A549 (cell line): Measurements from ENCODE around the gene GPR158. TPM values are rescaled to one million over a fixed set of nuclear protein-coding genes. Genes with fewer than 3 reads are reported as not detected.

Experiments used
- ATAC-seq, 2 experiments: fragments of 200-7000 bp in 1 of 2; fragments of >200 bp in 1 of 2; cut with Nextera tagmentation in 1 of 2; cut with Tn5 transposase in 1 of 2; 3 replicates each; pipeline versions ENCODE4 v1.8.0 to v1.9.1; 2018 to 2020; ENCODE audit warnings: mild to moderate bottlenecking in 1 of 2, moderate library complexity in 1 of 2
- CTCF ChIA-PET: fragments of 300-600 bp; sonication (Branson Sonifier 250); formaldehyde crosslinking; extraction: SDS; loops from one replicate; lab custom pipeline; 2021; ENCODE audit warnings: antibody characterized with exemption, inconsistent platforms; lab: Yijun Ruan, JAX
- POLR2A ChIA-PET: fragments of 350-600 bp; formaldehyde crosslinking; extraction: SDS; loops from one replicate; lab custom pipeline; 2021; ENCODE audit warnings: antibody characterized with exemption, inconsistent platforms; lab: Yijun Ruan, JAX
- DNase-seq, 2 experiments: peaks; one replicate each; pipeline versions ENCODE4 v3.0.0 to v3.0.0-alpha.2; 2011 to 2016; ENCODE audit warnings: low read depth in 1 of 2, low spot score in 1 of 2
- FAIRE-seq: peaks from 2 replicates; lab custom pipeline; 2011; peaks lifted over from hg19 to GRCh38; lab: Jason Lieb, UNC
- H3K27ac ChIP-seq, 2 experiments: fragments of >200 bp; sonication (Bioruptor Twin); formaldehyde crosslinking; 3 replicates each; pipeline ENCODE4 v1.5.1; 2016 to 2017
- H3K4me1 ChIP-seq: fragments of >200 bp; sonication (Bioruptor Twin); formaldehyde crosslinking; 3 replicates; pipeline ENCODE4 v1.6.1; 2016
- H3K4me2 ChIP-seq: fragments of >200 bp; sonication (Bioruptor Twin); formaldehyde crosslinking; 3 replicates; pipeline ENCODE4 v1.6.1; 2016
- H3K4me3 ChIP-seq: fragments of >200 bp; sonication (Bioruptor Twin); formaldehyde crosslinking; 3 replicates; pipeline ENCODE4 v1.5.1; 2016
- H3K9me3 ChIP-seq: fragments of >200 bp; sonication (Bioruptor Twin); formaldehyde crosslinking; 3 replicates; pipeline ENCODE4 v1.6.1; 2016
- CBX2 ChIP-seq: fragments of 200-600 bp; sonication (generic); IDR thresholded peaks from 2 replicates; pipeline ENCODE4 v1.6.1; 2016; ENCODE audit warnings: low read depth, mild to moderate bottlenecking, borderline replicate concordance
- EHMT2 ChIP-seq: fragments of 200-600 bp; sonication (generic); IDR thresholded peaks from 2 replicates; pipeline ENCODE4 v1.6.1; 2016; ENCODE audit warnings: antibody characterized with exemption, low read depth, mild to moderate bottlenecking, moderate library complexity
- ESRRA ChIP-seq: fragments of 150-350 bp; IDR thresholded peaks from 2 replicates; pipeline ENCODE4 v1.6.1; 2014; ENCODE audit warnings: mild to moderate bottlenecking, low read length, borderline replicate concordance
- HOXB13 ChIP-seq: fragments of 250-450 bp; sonication (Bioruptor Pico); IDR thresholded peaks from 2 replicates; pipeline ENCODE4 v1.5.0; 2020; ENCODE audit warnings: low read depth, mild to moderate bottlenecking, moderate library complexity
- JUNB ChIP-seq: fragments of >200 bp; sonication (Bioruptor Twin); formaldehyde crosslinking; IDR thresholded peaks from 2 replicates; pipeline ENCODE4 v1.6.1; 2016
- MYC ChIP-seq: IDR thresholded peaks from 2 replicates; pipeline ENCODE4 v1.6.1; 2012; ENCODE audit warnings: mild to moderate bottlenecking, inconsistent platforms, low read length, improper control_type of control experiment, borderline replicate concordance
- NPAS2 ChIP-seq: fragments of 250-450 bp; sonication (Bioruptor Pico); IDR thresholded peaks from 2 replicates; pipeline ENCODE4 v1.8.0; 2022; ENCODE audit warnings: mild to moderate bottlenecking, moderate library complexity, borderline replicate concordance
- PHF8 ChIP-seq: fragments of 200-600 bp; sonication (generic); IDR thresholded peaks from 2 replicates; pipeline ENCODE4 v1.6.1; 2016; ENCODE audit warnings: low read depth, mild to moderate bottlenecking, antibody characterized with exemption, moderate library complexity, borderline replicate concordance
- POLR2A ChIP-seq: IDR thresholded peaks from 2 replicates; pipeline ENCODE4 v1.6.1; 2012; ENCODE audit warnings: mild to moderate bottlenecking, low read length
- POLR2AphosphoS2 ChIP-seq: conservative IDR thresholded peaks from 2 replicates; pipeline ENCODE4 v1.6.1; 2012; ENCODE audit warnings: low read length, improper control_type of control experiment, inconsistent platforms
- RFX5 ChIP-seq: fragments of 450-650 bp; IDR thresholded peaks from 2 replicates; pipeline ENCODE4 v1.7.1; 2014; ENCODE audit warnings: antibody characterized with exemption, mild to moderate bottlenecking, moderate library complexity
- TFCP2L1 ChIP-seq: fragments of 250-450 bp; sonication (Bioruptor Pico); IDR thresholded peaks from 2 replicates; pipeline ENCODE4 v1.5.0; 2021; ENCODE audit warnings: mild to moderate bottlenecking
- ZFP36 ChIP-seq: fragments of 450-650 bp; IDR thresholded peaks from 2 replicates; pipeline ENCODE4 v1.6.1; 2014; ENCODE audit warnings: borderline replicate concordance; ENCODE audit not compliant: partially characterized antibody
- ZSCAN20 ChIP-seq: fragments of 250-450 bp; sonication (Bioruptor Pico); IDR thresholded peaks from 2 replicates; pipeline ENCODE4 v1.8.0; 2022; ENCODE audit warnings: mild to moderate bottlenecking, moderate library complexity
- WGBS: methylation state at CpG from one replicate; pipeline ENCODE4 v1.1.6; 2017; ENCODE audit errors: missing lambda C conversion rate; 5-methylcytosine and 5-hydroxymethylcytosine counted together
- polyA minus RNA-seq: library from RNA; depleted of rRNA, polyadenylated mRNA; stranded (reverse); fragments of >200 nt; gene quantifications from 2 replicates; pipeline ENCODE4 v1.2.3, GENCODE V29; 2011; rRNA and poly(A)+ RNA removed
- polyA plus RNA-seq, 4 experiments: library from polyadenylated mRNA; depleted of rRNA in 3 of 4; stranded (reverse); fragments of >200 nt; fragmentation: RNase III in 1 of 4; extraction: RNeasy Plus Mini Kit Qiagen cat#74134 plus additional on column Dnase treatment in 1 of 4; gene quantifications; 2 replicates in 3 of 4; 3 replicates in 1 of 4; pipeline ENCODE4 v1.2.3, GENCODE V29; 2011 to 2017
- TF ChIP-seq, protein P1 (sequence below): IDR thresholded peaks from 2 replicates; pipeline ENCODE4 v1.6.1; 2012; ENCODE audit warnings: low read depth, borderline replicate concordance
- TF ChIP-seq, protein P2 (sequence below): fragments of 250-450 bp; sonication (Bioruptor Pico); IDR thresholded peaks from 2 replicates; pipeline ENCODE4 v1.5.0; 2021; ENCODE audit warnings: mild to moderate bottlenecking, moderate library complexity, borderline replicate concordance
- TF ChIP-seq, protein P3 (sequence below): fragments of >200 bp; sonication (Bioruptor Twin); formaldehyde crosslinking; IDR thresholded peaks from 3 replicates; pipeline ENCODE4 v1.5.1; 2016
- TF ChIP-seq, protein P4 (sequence below): IDR thresholded peaks from 2 replicates; pipeline ENCODE4 v1.6.1; 2012
- TF ChIP-seq, protein P5 (sequence below): fragments of >200 bp; sonication (Bioruptor Twin); formaldehyde crosslinking; IDR thresholded peaks from 3 replicates; pipeline ENCODE4 v1.6.1; 2016
- TF ChIP-seq, protein P6 (sequence below): IDR thresholded peaks from 2 replicates; pipeline ENCODE4 v1.6.1; 2012
- TF ChIP-seq, protein P7 (sequence below): fragments of 200-600 bp; sonication (generic); IDR thresholded peaks from 2 replicates; pipeline ENCODE4 v1.6.1; 2016; ENCODE audit warnings: antibody characterized with exemption, mild to moderate bottlenecking, moderate library complexity

Gene GPR158, protein sequence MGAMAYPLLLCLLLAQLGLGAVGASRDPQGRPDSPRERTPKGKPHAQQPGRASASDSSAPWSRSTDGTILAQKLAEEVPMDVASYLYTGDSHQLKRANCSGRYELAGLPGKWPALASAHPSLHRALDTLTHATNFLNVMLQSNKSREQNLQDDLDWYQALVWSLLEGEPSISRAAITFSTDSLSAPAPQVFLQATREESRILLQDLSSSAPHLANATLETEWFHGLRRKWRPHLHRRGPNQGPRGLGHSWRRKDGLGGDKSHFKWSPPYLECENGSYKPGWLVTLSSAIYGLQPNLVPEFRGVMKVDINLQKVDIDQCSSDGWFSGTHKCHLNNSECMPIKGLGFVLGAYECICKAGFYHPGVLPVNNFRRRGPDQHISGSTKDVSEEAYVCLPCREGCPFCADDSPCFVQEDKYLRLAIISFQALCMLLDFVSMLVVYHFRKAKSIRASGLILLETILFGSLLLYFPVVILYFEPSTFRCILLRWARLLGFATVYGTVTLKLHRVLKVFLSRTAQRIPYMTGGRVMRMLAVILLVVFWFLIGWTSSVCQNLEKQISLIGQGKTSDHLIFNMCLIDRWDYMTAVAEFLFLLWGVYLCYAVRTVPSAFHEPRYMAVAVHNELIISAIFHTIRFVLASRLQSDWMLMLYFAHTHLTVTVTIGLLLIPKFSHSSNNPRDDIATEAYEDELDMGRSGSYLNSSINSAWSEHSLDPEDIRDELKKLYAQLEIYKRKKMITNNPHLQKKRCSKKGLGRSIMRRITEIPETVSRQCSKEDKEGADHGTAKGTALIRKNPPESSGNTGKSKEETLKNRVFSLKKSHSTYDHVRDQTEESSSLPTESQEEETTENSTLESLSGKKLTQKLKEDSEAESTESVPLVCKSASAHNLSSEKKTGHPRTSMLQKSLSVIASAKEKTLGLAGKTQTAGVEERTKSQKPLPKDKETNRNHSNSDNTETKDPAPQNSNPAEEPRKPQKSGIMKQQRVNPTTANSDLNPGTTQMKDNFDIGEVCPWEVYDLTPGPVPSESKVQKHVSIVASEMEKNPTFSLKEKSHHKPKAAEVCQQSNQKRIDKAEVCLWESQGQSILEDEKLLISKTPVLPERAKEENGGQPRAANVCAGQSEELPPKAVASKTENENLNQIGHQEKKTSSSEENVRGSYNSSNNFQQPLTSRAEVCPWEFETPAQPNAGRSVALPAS (N-terminal part only)
- polyA plus RNA-seq (2011; rRNA removed) (0.01 and 0.05 TPM in 2 replicates), polyA plus RNA-seq (2017; fragmentation: RNase III; extraction: RNeasy Plus Mini Kit Qiagen cat#74134 plus additional on column Dnase treatment) (0.03 TPM in 1 of 3 replicates, not detected in the others), polyA minus RNA-seq (not detected in 2 replicates)
- polyA plus RNA-seq (2012; cell fraction: cytosol; rRNA removed), result not detected in 2 replicates
- not detected in 2 replicates for polyA plus RNA-seq (2012; cell fraction: nucleus; rRNA removed)

DNA sequence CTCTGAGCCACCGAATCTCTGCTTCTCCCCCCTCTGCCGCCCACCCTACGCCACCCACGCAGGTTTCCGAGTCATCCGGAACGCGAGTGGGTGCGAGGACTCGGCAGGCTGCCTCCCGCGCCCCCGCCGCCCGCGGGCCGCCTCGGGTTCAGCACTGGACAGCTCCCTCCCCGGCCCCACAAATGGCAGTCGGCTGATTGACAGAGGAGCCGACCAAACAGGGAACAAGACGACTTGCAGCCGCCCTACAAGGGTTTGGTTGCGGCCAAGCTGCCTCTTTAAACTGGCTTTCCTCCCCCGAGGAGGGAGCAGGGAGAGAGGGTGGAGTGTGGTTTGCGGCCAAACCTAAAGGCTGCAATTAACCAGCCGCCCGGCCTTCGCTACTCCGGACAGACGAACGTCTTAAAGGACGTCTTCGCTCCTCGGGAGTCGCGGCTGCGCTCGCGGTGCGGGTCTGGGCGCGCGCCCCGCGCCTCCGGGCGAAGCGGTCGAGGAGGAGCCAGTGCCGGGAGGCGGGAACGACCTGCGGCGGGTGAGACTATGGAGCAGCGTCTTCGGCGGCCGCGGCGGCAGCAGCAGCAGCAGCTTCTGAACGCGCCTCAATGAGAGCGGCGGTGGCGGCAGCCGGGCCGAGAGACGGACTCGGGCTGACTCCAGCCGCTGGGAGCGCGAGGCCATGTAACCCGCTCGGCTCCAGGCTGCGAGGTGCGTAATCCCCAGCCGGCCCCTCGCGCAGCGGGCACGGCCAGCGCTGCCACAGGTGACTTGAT is at the start of gene GPR158:
Gene GPR158 (plus strand): TSS at position 541 of the 770 bp plus-strand sequence. CDS start 420 bp downstream, outside the sequence.
- peak; percentile 93 to 97 for ATAC-seq
- TF ChIP-seq RFX5, result no peak
- TF ChIP-seq POLR2AphosphoS2, result no peak
- TF ChIP-seq, protein P1, sequence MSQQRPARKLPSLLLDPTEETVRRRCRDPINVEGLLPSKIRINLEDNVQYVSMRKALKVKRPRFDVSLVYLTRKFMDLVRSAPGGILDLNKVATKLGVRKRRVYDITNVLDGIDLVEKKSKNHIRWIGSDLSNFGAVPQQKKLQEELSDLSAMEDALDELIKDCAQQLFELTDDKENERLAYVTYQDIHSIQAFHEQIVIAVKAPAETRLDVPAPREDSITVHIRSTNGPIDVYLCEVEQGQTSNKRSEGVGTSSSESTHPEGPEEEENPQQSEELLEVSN, result peak; percentile 52; the same call in 1 of the 2 replicates
- peak; percentile 95 for TF ChIP-seq EHMT2
- no peak for TF ChIP-seq TFCP2L1 (CRISPR knock-in tag)
- no peak for TF ChIP-seq ESRRA
- TF ChIP-seq, protein P2, sequence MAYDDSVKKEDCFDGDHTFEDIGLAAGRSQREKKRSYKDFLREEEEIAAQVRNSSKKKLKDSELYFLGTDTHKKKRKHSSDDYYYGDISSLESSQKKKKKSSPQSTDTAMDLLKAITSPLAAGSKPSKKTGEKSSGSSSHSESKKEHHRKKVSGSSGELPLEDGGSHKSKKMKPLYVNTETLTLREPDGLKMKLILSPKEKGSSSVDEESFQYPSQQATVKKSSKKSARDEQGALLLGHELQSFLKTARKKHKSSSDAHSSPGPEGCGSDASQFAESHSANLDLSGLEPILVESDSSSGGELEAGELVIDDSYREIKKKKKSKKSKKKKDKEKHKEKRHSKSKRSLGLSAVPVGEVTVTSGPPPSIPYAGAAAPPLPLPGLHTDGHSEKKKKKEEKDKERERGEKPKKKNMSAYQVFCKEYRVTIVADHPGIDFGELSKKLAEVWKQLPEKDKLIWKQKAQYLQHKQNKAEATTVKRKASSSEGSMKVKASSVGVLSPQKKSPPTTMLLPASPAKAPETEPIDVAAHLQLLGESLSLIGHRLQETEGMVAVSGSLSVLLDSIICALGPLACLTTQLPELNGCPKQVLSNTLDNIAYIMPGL (CRISPR knock-in tag), result no peak
- TF ChIP-seq, protein P3, sequence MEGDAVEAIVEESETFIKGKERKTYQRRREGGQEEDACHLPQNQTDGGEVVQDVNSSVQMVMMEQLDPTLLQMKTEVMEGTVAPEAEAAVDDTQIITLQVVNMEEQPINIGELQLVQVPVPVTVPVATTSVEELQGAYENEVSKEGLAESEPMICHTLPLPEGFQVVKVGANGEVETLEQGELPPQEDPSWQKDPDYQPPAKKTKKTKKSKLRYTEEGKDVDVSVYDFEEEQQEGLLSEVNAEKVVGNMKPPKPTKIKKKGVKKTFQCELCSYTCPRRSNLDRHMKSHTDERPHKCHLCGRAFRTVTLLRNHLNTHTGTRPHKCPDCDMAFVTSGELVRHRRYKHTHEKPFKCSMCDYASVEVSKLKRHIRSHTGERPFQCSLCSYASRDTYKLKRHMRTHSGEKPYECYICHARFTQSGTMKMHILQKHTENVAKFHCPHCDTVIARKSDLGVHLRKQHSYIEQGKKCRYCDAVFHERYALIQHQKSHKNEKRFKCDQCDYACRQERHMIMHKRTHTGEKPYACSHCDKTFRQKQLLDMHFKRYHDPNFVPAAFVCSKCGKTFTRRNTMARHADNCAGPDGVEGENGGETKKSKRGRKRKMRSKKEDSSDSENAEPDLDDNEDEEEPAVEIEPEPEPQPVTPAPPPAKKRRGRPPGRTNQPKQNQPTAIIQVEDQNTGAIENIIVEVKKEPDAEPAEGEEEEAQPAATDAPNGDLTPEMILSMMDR, result no peak
- TF ChIP-seq, protein P4, sequence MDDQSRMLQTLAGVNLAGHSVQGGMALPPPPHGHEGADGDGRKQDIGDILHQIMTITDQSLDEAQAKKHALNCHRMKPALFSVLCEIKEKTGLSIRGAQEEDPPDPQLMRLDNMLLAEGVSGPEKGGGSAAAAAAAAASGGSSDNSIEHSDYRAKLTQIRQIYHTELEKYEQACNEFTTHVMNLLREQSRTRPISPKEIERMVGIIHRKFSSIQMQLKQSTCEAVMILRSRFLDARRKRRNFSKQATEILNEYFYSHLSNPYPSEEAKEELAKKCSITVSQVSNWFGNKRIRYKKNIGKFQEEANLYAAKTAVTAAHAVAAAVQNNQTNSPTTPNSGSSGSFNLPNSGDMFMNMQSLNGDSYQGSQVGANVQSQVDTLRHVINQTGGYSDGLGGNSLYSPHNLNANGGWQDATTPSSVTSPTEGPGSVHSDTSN, result peak; percentile 98
- TF ChIP-seq, protein P5, sequence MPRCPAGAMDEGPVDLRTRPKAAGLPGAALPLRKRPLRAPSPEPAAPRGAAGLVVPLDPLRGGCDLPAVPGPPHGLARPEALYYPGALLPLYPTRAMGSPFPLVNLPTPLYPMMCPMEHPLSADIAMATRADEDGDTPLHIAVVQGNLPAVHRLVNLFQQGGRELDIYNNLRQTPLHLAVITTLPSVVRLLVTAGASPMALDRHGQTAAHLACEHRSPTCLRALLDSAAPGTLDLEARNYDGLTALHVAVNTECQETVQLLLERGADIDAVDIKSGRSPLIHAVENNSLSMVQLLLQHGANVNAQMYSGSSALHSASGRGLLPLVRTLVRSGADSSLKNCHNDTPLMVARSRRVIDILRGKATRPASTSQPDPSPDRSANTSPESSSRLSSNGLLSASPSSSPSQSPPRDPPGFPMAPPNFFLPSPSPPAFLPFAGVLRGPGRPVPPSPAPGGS, result no peak
- TF ChIP-seq NPAS2 (CRISPR knock-in tag), result no peak
- TF ChIP-seq JUNB, result no peak
- TF ChIP-seq CBX2, result no peak
- TF ChIP-seq POLR2A, result no peak
- peak; percentile 43; the same call in 1 of the 2 replicates for TF ChIP-seq ZSCAN20 (CRISPR knock-in tag)
- TF ChIP-seq, protein P6, sequence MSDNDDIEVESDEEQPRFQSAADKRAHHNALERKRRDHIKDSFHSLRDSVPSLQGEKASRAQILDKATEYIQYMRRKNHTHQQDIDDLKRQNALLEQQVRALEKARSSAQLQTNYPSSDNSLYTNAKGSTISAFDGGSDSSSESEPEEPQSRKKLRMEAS, result peak; percentile 31; the same call in 1 of the 2 replicates
- TF ChIP-seq ZFP36, result no peak
- peak; percentile 47; the same call in 1 of the 2 replicates for TF ChIP-seq HOXB13 (CRISPR knock-in tag)
- TF ChIP-seq, protein P7, sequence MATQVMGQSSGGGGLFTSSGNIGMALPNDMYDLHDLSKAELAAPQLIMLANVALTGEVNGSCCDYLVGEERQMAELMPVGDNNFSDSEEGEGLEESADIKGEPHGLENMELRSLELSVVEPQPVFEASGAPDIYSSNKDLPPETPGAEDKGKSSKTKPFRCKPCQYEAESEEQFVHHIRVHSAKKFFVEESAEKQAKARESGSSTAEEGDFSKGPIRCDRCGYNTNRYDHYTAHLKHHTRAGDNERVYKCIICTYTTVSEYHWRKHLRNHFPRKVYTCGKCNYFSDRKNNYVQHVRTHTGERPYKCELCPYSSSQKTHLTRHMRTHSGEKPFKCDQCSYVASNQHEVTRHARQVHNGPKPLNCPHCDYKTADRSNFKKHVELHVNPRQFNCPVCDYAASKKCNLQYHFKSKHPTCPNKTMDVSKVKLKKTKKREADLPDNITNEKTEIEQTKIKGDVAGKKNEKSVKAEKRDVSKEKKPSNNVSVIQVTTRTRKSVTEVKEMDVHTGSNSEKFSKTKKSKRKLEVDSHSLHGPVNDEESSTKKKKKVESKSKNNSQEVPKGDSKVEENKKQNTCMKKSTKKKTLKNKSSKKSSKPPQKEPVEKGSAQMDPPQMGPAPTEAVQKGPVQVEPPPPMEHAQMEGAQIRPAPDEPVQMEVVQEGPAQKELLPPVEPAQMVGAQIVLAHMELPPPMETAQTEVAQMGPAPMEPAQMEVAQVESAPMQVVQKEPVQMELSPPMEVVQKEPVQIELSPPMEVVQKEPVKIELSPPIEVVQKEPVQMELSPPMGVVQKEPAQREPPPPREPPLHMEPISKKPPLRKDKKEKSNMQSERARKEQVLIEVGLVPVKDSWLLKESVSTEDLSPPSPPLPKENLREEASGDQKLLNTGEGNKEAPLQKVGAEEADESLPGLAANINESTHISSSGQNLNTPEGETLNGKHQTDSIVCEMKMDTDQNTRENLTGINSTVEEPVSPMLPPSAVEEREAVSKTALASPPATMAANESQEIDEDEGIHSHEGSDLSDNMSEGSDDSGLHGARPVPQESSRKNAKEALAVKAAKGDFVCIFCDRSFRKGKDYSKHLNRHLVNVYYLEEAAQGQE, result peak; percentile 99
- no peak for TF ChIP-seq MYC
- no peak for TF ChIP-seq PHF8

More for the DNA sequence above, at the start of gene GPR158:
- H3K4me3 ChIP-seq, result peak within 1 kb of the TSS; percentile 53
- FAIRE-seq (no peak), DNase-seq (peak; percentile 87 to 92)
- peaks cover 4% of the 10 kb centered on the region; the same call in 1 of the 3 replicates for H3K4me1 ChIP-seq
- ChIA-PET POLR2A (interaction anchor here (0.6 kb wide), 1 partner anchor 449 kb away, joined by 3 read pairs; no protein-coding TSS in a partner anchor), CTCF (interaction anchor here (0.6 to 1.4 kb wide), 4 partner anchors 39 to 645 kb away, joined by 3 to 5 read pairs (median 4); no protein-coding TSS in a partner anchor)
- H3K27ac ChIP-seq, result no peak within 1 kb of the TSS
- peak within 1 kb of the TSS; percentile 95 for H3K4me2 ChIP-seq
- no peaks in the 10 kb centered on the region for H3K9me3 ChIP-seq
- WGBS, result 2% methylated on average over 19 of the region's 83 CpGs
